Body of pancreas (tissue), 4 donors: ENCODE data around the gene ELK1.

ENCODE experiments used
- CTCF ChIP-seq, 7 experiments: fragments of 450-650 bp in 4 of 7; fragments of 200-600 bp in 3 of 7; sonication (generic) in 3 of 7; IDR thresholded peaks; one replicate each; pipeline ENCODE4 v1.5.1; 2016 to 2019; ENCODE audit warnings: antibody characterized with exemption in 7 of 7
- POLR2A ChIP-seq, 3 donors: fragments of 450-650 bp; IDR thresholded peaks; one replicate each; pipeline ENCODE4 v1.6.1; 2016; ENCODE audit warnings: antibody characterized with exemption in 3 of 3, mild to moderate bottlenecking in 2 of 3

DNA sequence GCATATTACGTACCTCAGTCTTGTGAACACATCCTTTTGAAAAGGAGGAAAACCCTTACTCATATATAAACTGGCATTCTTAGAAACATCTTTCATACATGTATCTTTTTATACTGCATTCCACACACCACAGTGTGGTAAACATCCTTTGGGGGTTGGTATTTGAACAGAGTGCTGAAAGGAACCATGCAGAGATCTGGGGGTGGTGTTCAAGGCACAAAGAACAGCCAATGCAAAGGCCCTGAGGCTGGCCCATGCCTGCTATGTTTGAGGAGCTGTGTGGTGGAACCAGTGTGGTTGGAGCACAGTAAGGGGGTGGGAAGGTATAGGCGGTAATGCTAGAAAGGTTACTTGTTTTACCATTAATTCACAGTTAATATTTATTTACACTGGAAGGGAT lies 2.0 kb downstream of the ELK1 start:
- TF ChIP-seq CTCF (IDR thresholded peaks at IDR 0.05) (no peak), POLR2A (IDR thresholded peaks at IDR 0.05) (no peak)
